Pulmonary artery endothelial cell (primary cell): Measurements from ENCODE around the gene MOGAT3. TPM values are rescaled to one million over a fixed set of nuclear protein-coding genes. Genes with fewer than 3 reads are reported as not detected.

Experiments used
- DNase-seq: peaks from one replicate; pipeline ENCODE4 v3.0.0-alpha.2; 2011; ENCODE audit warnings: low read depth, low spot score
- total RNA-seq: library from RNA; depleted of rRNA; stranded (reverse); fragments of >200 nt; gene quantifications from 2 replicates; pipeline ENCODE4 v1.2.3, GENCODE V29; 2014

Gene MOGAT3
- total RNA-seq, 1 donor from 2014 or later, result not detected

- no peak for DNase-seq
Measured at GRCh38 chr7:101234636-101235035, 33.8 kb upstream of the MOGAT3 start.

- no peak for DNase-seq
Measured at GRCh38 chr7:101233907-101234547, 33.2 kb upstream of the MOGAT3 start.

- DNase-seq, result no peak
Measured at GRCh38 chr7:101232141-101232850, 31.5 kb upstream of the MOGAT3 start.

- no peak for DNase-seq
Measured at GRCh38 chr7:101231644-101232043, 30.8 kb upstream of the MOGAT3 start.

GRCh38 chr7:101226721-101227120 lies 25.9 kb upstream of the MOGAT3 start:
- no peak for DNase-seq

GRCh38 chr7:101225650-101226049 lies 24.8 kb upstream of the MOGAT3 start:
- DNase-seq, result no peak

GRCh38 chr7:101223528-101223927 lies 22.7 kb upstream of the MOGAT3 start:
- no peak for DNase-seq

- DNase-seq, result no peak
Measured at GRCh38 chr7:101222275-101222830, 21.5 kb upstream of the MOGAT3 start.

- no peak for DNase-seq
Measured at GRCh38 chr7:101220295-101220694, 19.5 kb upstream of the MOGAT3 start.

GRCh38 chr7:101218236-101219125 lies 17.6 kb upstream of the MOGAT3 start:
- no peak for DNase-seq

GRCh38 chr7:101217388-101218235 lies 16.8 kb upstream of the MOGAT3 start, which contains the start of the genes PLOD3 and ZNHIT1:
Gene PLOD3 (minus strand): TSS chr7:101217581. CDS start chr7:101217274, 307 bp downstream.
Gene ZNHIT1 (plus strand): TSS chr7:101218165. CDS start chr7:101218196, 31 bp downstream.
- DNase-seq, result peak; percentile 88

- DNase-seq, result no peak
Measured at GRCh38 chr7:101216860-101217387, 16.1 kb upstream of the MOGAT3 start.

GRCh38 chr7:101216001-101216859 lies 15.4 kb upstream of the MOGAT3 start:
- no peak for DNase-seq

- no peak for DNase-seq
Measured at GRCh38 chr7:101212014-101212413, 11.2 kb upstream of the MOGAT3 start.

- no peak for DNase-seq
Measured at GRCh38 chr7:101211501-101211900, 10.7 kb upstream of the MOGAT3 start.

GRCh38 chr7:101210143-101210542 lies 9.3 kb upstream of the MOGAT3 start:
- DNase-seq, result no peak

GRCh38 chr7:101208794-101209193 lies 8.0 kb upstream of the MOGAT3 start:
- DNase-seq, result no peak

- DNase-seq, result no peak
Measured at GRCh38 chr7:101207459-101207858, 6.6 kb upstream of the MOGAT3 start.

GRCh38 chr7:101206665-101207042 lies 5.8 kb upstream of the MOGAT3 start:
- DNase-seq, result no peak
